DND-41 (cell line): ENCODE results near the gene NAMPT.

Experiments used
- ATAC-seq: fragments of 200-7000 bp; cut with Tn5 transposase; 3 replicates; pipeline ENCODE4 v1.9.1; 2021; ENCODE audit warnings: low read depth; ENCODE audit not compliant: insufficient read depth
- DNase-seq: peaks from one replicate; pipeline ENCODE4 v3.0.0-alpha.2; 2020
- H2AFZ ChIP-seq: 2 replicates; pipeline ENCODE4 v1.6.0; 2012; ENCODE audit warnings: low read depth, low read length
- H3K27ac ChIP-seq: 2 replicates; pipeline ENCODE4 v1.5.1; 2012; ENCODE audit warnings: low read length, inconsistent platforms
- H3K27me3 ChIP-seq: fragments of 200-600 bp; sonication (generic); 2 replicates; pipeline ENCODE4 v1.6.0; 2012; ENCODE audit warnings: low read length, mild to moderate bottlenecking, inconsistent platforms; ENCODE audit not compliant: insufficient read depth, poor library complexity
- H3K36me3 ChIP-seq: 2 replicates; pipeline ENCODE4 v1.5.1; 2012; ENCODE audit warnings: low read length, inconsistent platforms; ENCODE audit not compliant: insufficient read depth
- H3K4me1 ChIP-seq: 2 replicates; pipeline ENCODE4 v1.5.1; 2012; ENCODE audit warnings: mild to moderate bottlenecking, low read length; ENCODE audit not compliant: insufficient read depth
- H3K4me2 ChIP-seq: 2 replicates; pipeline ENCODE4 v1.6.0; 2012; ENCODE audit warnings: mild to moderate bottlenecking, moderate library complexity, low read length, inconsistent platforms; ENCODE audit not compliant: insufficient read depth
- H3K4me3 ChIP-seq, 2 experiments: fragments of 200-600 bp in 1 of 2; shearing (Covaris generic) in 1 of 2; 2 replicates each; pipeline ENCODE4 v1.5.1; 2012 to 2016; ENCODE audit warnings: inconsistent platforms in 2 of 2, low read length in 2 of 2, mild to moderate bottlenecking in 2 of 2, low read depth in 1 of 2, moderate library complexity in 1 of 2
- H3K79me2 ChIP-seq: 2 replicates; pipeline ENCODE4 v1.6.0; 2012; ENCODE audit warnings: low read length, inconsistent platforms; ENCODE audit not compliant: insufficient read depth
- H3K9ac ChIP-seq: 2 replicates; pipeline ENCODE4 v1.6.0; 2012; ENCODE audit warnings: low read depth, mild to moderate bottlenecking, inconsistent platforms, low read length, moderate library complexity
- H3K9me3 ChIP-seq: 2 replicates; pipeline ENCODE4 v1.5.1; 2012; ENCODE audit warnings: low read length, moderate library complexity, mild to moderate bottlenecking, inconsistent platforms; ENCODE audit not compliant: insufficient read depth, severe bottlenecking
- H4K20me1 ChIP-seq: 2 replicates; pipeline ENCODE4 v1.6.0; 2012; ENCODE audit warnings: low read length; ENCODE audit not compliant: insufficient read depth
- EZH2 ChIP-seq: IDR thresholded peaks from 3 replicates; pipeline ENCODE4 v1.6.1; 2012; ENCODE audit warnings: borderline replicate concordance, low read depth, mild to moderate bottlenecking, moderate library complexity, low read length, inconsistent platforms; ENCODE audit not compliant: severe bottlenecking
- TF ChIP-seq, protein P1 (sequence below): IDR thresholded peaks from 2 replicates; pipeline ENCODE4 v1.5.1; 2012; ENCODE audit warnings: borderline replicate concordance, low read length, moderate library complexity, mild to moderate bottlenecking; ENCODE audit not compliant: poor library complexity, severe bottlenecking; ENCODE audit errors: extremely low read depth

Gene NAMPT

DNA sequence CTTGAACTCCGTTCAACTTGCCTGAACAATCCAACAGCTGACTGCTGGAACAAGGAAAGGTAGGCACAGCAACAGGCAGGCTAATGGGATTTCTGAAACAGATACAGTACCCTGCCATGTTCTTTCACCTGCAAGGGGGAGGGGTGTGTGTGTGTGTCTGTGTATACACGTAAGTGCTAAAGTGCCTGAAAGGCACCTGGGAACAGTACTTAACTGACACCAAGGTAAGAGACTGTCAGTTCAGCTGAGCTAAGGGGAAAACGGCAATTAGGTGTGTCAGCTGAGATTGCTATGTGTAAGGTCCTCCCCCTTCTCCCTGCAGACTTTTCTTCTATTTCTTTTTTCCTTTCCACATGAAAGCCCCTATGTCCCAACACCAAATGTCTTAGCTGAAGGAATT lies 27.0 kb downstream of the NAMPT start:
- no peaks in the 10 kb centered on the region for H4K20me1 ChIP-seq
- H3K27me3 ChIP-seq = no peaks in the 10 kb centered on the region
- peaks cover 18% of the 10 kb centered on the region for H3K4me1 ChIP-seq
- DNase-seq (no peak), ATAC-seq (no peak)
- TF ChIP-seq, protein P1, sequence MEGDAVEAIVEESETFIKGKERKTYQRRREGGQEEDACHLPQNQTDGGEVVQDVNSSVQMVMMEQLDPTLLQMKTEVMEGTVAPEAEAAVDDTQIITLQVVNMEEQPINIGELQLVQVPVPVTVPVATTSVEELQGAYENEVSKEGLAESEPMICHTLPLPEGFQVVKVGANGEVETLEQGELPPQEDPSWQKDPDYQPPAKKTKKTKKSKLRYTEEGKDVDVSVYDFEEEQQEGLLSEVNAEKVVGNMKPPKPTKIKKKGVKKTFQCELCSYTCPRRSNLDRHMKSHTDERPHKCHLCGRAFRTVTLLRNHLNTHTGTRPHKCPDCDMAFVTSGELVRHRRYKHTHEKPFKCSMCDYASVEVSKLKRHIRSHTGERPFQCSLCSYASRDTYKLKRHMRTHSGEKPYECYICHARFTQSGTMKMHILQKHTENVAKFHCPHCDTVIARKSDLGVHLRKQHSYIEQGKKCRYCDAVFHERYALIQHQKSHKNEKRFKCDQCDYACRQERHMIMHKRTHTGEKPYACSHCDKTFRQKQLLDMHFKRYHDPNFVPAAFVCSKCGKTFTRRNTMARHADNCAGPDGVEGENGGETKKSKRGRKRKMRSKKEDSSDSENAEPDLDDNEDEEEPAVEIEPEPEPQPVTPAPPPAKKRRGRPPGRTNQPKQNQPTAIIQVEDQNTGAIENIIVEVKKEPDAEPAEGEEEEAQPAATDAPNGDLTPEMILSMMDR = no peak
- TF ChIP-seq EZH2 = no peak
- peaks cover 34% of the 10 kb centered on the region for H3K36me3 ChIP-seq
- H3K79me2 ChIP-seq = no peaks in the 10 kb centered on the region
- H3K9ac ChIP-seq = no peak overlapping the region
- no peak overlapping the region for H3K4me3 ChIP-seq
- no peak overlapping the region for H2AFZ ChIP-seq
- no peak overlapping the region for H3K4me2 ChIP-seq
- H3K27ac ChIP-seq = no peak overlapping the region
- no peaks in the 10 kb centered on the region for H3K9me3 ChIP-seq

DNA sequence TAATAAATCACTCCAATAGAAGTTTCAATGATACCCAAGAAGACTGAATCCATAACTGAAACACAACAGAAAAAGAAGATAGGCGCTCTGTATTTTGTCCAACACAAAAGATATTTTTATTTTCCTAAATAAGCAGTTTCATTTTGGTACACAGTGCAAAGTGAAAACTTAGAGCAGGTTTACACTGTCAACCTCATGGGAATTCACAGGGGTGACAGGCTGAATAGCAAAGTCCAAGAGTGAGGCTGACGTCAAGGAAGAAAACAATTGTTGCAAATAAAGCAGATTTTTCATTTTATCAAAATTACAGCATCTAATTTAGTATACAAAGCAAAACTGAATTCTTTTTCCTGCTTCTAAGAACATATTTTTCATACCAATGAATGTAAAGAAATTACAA lies 28.6 kb downstream of the NAMPT start:
- H2AFZ ChIP-seq = no peak overlapping the region
- no peaks in the 10 kb centered on the region for H3K9me3 ChIP-seq
- H3K27me3 ChIP-seq = no peaks in the 10 kb centered on the region
- no peak overlapping the region for H3K4me3 ChIP-seq
- H3K36me3 ChIP-seq = peaks cover 49% of the 10 kb centered on the region
- ATAC-seq (no peak), DNase-seq (no peak)
- no peaks in the 10 kb centered on the region for H3K79me2 ChIP-seq
- no peaks in the 10 kb centered on the region for H4K20me1 ChIP-seq
- no peak overlapping the region for H3K4me2 ChIP-seq
- TF ChIP-seq, protein P1 = no peak
- TF ChIP-seq EZH2 = no peak
- H3K4me1 ChIP-seq = peaks cover 16% of the 10 kb centered on the region
- no peak overlapping the region for H3K27ac ChIP-seq
- H3K9ac ChIP-seq = no peak overlapping the region

DNA sequence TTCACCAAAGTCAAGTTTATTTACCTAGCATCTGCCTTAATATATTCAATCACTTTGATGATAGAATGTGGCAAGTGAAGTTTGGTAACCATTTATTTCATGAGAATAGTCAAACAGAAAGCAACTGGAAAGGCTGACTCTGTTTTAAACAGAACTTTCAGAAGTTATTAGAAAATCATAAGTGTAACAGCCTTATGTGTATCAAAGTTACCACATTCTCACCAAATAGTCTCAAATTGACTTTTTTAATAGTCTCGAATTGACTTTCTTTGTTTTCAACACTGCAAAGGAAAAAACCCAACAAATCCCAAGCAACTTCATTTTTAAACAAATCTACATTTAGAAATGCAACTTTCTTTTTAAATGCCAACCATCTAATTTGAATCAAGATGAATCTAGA lies 29.5 kb downstream of the NAMPT start:
- Histone ChIP-seq H3K4me1 (peaks cover 7% of the 10 kb centered on the region), H2AFZ (no peak overlapping the region), H3K4me3 (no peak overlapping the region), H3K9ac (no peak overlapping the region), H3K9me3 (no peaks in the 10 kb centered on the region), H3K36me3 (peaks cover 54% of the 10 kb centered on the region), H4K20me1 (no peaks in the 10 kb centered on the region), H3K27me3 (no peaks in the 10 kb centered on the region), H3K27ac (no peak overlapping the region), H3K4me2 (no peak overlapping the region), H3K79me2 (no peaks in the 10 kb centered on the region)
- TF ChIP-seq EZH2 = no peak
- TF ChIP-seq, protein P1 = no peak
- DNase-seq (no peak), ATAC-seq (no peak)

DNA sequence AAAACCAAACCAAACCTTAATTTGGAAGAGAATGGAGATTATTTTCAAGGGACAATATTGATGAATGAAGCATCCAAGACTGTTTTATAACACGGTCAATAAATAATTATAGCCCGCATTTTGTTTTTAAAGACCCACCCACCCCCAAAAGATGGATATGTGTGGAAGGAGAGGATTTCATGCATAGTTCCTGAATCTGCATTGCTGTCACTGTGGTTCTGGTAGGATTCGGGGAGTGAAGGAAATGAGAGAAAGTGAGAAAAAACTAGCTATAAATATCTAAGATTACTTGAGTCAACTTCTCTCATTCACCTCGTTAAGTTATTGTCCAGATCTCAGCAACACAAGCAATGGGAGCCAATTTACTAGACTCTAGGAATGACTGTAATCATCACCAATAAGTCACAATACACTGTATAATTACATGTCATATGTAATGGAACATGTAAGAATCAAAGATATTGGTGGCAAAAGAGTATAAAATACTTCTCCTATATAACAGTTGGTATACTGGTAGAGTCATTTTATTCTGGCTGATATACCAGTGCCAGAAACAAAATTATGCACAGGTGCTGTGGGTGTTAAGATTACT lies 30.2 kb downstream of the NAMPT start:
- Histone ChIP-seq H3K79me2 (no peaks in the 10 kb centered on the region), H3K36me3 (peaks cover 54% of the 10 kb centered on the region), H3K4me2 (no peak overlapping the region), H3K4me1 (peaks cover 1% of the 10 kb centered on the region; the same call in 1 of the 2 replicates), H3K9me3 (no peaks in the 10 kb centered on the region), H3K27me3 (no peaks in the 10 kb centered on the region), H3K9ac (no peak overlapping the region), H2AFZ (no peak overlapping the region), H3K4me3 (no peak overlapping the region), H3K27ac (no peak overlapping the region), H4K20me1 (no peaks in the 10 kb centered on the region)
- no peak for ATAC-seq
- TF ChIP-seq EZH2 = no peak
- no peak for DNase-seq
